Skeletal muscle satellite cell (primary cell): ENCODE results near the gene ZC3H6.
"Not testable (repeated sequence)": the region's sequence is repeated elsewhere in the genome, so short reads cannot be mapped to it uniquely, and the experiment has no call there.

ENCODE experiments used
- H3K27me3 ChIP-seq: 2 replicates; pipeline ENCODE4 v1.7.0; 2013; ENCODE audit warnings: low read length; ENCODE audit not compliant: control insufficient read depth, insufficient read depth
- H3K36me3 ChIP-seq: 2 replicates; pipeline ENCODE4 v1.7.0; 2013; ENCODE audit warnings: mild to moderate bottlenecking, control low read depth, low read length; ENCODE audit not compliant: insufficient read depth
- H3K4me1 ChIP-seq: 2 replicates; pipeline ENCODE4 v1.7.0; 2013; ENCODE audit warnings: low read length; ENCODE audit not compliant: control insufficient read depth, insufficient read depth
- H3K4me2 ChIP-seq: 2 replicates; pipeline ENCODE4 v1.7.0; 2013; ENCODE audit warnings: mild to moderate bottlenecking, low read length
- H3K4me3 ChIP-seq: 2 replicates; pipeline ENCODE4 v1.7.0; 2013; ENCODE audit warnings: low read length
- H3K9ac ChIP-seq: 2 replicates; pipeline ENCODE4 v1.7.0; 2013; ENCODE audit warnings: mild to moderate bottlenecking, low read depth, low read length, moderate library complexity
- H3K9me3 ChIP-seq: replicated peaks from 2 replicates; pipeline ENCODE4 v1.7.0; 2013; ENCODE audit warnings: mild to moderate bottlenecking, control low read depth, low read length

Gene ZC3H6

DNA sequence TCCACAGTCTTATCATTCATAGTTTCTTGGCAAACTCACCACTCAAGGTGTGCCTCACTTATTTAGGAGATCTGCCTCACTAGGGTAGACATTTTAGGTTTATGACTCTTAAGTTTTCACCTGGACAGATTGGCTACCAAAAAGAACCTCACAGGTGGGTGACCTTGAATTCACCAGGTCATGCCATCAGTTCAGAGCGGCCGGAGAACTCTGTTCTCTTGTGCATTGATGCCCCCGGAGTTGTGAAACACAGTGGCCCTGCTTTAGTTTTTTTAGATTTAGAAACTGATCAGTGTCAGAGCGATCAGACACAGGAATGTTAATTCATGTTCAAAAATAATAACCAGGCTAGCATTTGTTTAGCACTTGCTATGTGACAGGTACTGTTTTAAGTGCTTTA is 6.7 kb downstream of the ZC3H6 start:
- H3K36me3 ChIP-seq, H3K4me3 ChIP-seq, H3K4me2 ChIP-seq, H3K9ac ChIP-seq, H3K9me3 ChIP-seq, H3K27me3 ChIP-seq, H3K4me1 ChIP-seq: not testable (repeated sequence)

- H3K9me3 ChIP-seq, H3K4me3 ChIP-seq, H3K27me3 ChIP-seq, H3K36me3 ChIP-seq, H3K4me1 ChIP-seq, H3K4me2 ChIP-seq, H3K9ac ChIP-seq: not testable (repeated sequence)
Measured at GRCh38 chr2:112283535-112283934, 8.1 kb downstream of the ZC3H6 start.

DNA sequence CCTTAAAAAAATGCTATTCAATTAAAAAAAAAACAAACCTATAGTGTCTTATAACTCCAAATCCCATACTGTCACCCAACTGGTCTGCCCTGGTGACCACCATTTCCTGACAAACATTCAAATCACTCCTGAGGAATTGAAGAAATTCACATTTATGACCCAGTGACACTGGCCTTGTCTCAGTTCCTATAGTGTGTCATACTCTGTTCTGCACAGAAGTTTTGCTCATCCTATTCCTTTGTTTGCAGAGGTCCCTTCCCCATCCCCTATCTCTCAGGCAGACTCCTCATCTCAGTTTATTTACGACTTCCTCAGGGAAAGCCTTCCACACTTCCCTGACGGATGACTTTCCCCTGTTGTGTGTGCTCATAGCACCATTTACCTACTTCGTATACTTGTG is 14.7 kb downstream of the ZC3H6 start:
- Histone ChIP-seq H3K4me1 (no peaks in the 10 kb centered on the region), H3K9ac (no peak overlapping the region), H3K4me2 (no peak overlapping the region), H3K4me3 (no peak overlapping the region), H3K36me3 (no peaks in the 10 kb centered on the region), H3K9me3 (no peaks in the 10 kb centered on the region), H3K27me3 (no peaks in the 10 kb centered on the region)

GRCh38 chr2:112290648-112291047 is 15.3 kb downstream of the ZC3H6 start:
- no peaks in the 10 kb centered on the region for H3K9me3 ChIP-seq
- H3K27me3 ChIP-seq = no peaks in the 10 kb centered on the region
- H3K4me2 ChIP-seq = no peak overlapping the region
- no peaks in the 10 kb centered on the region for H3K36me3 ChIP-seq
- H3K4me1 ChIP-seq = no peaks in the 10 kb centered on the region
- H3K9ac ChIP-seq = no peak overlapping the region
- H3K4me3 ChIP-seq = no peak overlapping the region

DNA sequence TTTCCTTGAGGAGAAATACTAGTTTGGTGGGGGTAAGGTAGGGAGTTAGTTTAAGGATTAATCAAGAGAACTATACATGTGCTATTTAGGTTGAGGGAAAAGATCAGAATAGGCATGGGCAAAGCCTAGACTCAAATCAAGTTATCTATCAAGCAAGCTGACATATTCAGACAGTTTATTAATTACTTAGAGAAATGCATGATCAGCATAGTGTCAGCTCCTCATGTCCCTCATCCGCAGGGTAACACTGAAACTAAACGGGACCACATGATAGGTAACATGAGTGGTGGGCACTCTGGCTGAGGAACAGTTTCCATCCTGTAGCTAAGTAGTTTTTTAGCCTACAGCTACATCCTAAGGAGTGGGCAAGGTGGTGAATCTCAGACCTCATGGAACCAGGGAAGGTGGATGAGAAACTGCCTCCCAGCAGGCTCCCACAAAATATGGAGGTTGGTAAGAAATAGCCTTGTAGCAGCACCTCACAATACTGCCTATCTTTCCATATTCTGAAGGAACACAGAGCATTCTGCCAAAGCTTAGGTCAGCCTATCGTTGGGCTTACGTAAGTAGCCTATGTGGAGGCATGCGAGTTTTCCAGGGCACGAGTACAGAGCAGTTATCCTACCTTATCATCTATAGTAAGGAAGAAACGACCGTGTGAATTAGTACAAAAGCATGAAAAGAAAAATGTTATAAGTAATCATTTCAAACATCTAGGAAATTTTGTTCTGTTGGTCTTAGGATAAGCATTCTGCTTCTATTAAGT is 18.4 kb downstream of the ZC3H6 start:
- Histone ChIP-seq H3K9ac (no peak overlapping the region), H3K9me3 (no peaks in the 10 kb centered on the region), H3K36me3 (no peaks in the 10 kb centered on the region), H3K27me3 (no peaks in the 10 kb centered on the region), H3K4me3 (no peak overlapping the region), H3K4me1 (no peaks in the 10 kb centered on the region), H3K4me2 (no peak overlapping the region)

GRCh38 chr2:112295407-112296078 is 20.1 kb downstream of the ZC3H6 start:
- no peaks in the 10 kb centered on the region for H3K36me3 ChIP-seq
- H3K27me3 ChIP-seq = no peaks in the 10 kb centered on the region
- no peak overlapping the region for H3K4me3 ChIP-seq
- H3K9me3 ChIP-seq = no peaks in the 10 kb centered on the region
- no peak overlapping the region for H3K4me2 ChIP-seq
- H3K9ac ChIP-seq = no peak overlapping the region
- no peaks in the 10 kb centered on the region for H3K4me1 ChIP-seq

DNA sequence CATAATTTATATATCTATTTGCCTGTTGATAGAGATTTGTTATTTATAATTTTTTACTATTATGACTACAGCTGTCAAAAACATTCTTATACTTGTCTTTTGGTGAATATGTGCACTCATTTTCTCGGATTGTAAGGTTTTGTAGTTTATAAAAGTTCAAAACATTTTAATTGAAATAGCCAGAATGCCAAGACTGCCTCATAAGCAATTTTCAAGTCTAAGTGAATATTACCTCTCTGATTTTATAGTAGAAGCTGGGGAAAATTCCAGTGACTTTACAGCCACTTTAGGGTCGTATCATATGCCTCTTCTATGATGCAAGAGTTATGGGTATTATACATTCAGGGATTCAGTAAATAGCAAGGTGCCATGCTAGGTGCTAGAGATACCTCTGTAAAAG is 21.0 kb downstream of the ZC3H6 start:
- H3K4me2 ChIP-seq = no peak overlapping the region
- no peaks in the 10 kb centered on the region for H3K27me3 ChIP-seq
- no peaks in the 10 kb centered on the region for H3K4me1 ChIP-seq
- no peaks in the 10 kb centered on the region for H3K36me3 ChIP-seq
- H3K9ac ChIP-seq = no peak overlapping the region
- H3K4me3 ChIP-seq = no peak overlapping the region
- no peaks in the 10 kb centered on the region for H3K9me3 ChIP-seq

- H3K9ac ChIP-seq = no peak overlapping the region
- peaks cover 7% of the 10 kb centered on the region for H3K36me3 ChIP-seq
- no peak overlapping the region for H3K4me2 ChIP-seq
- H3K4me1 ChIP-seq = no peaks in the 10 kb centered on the region
- no peaks in the 10 kb centered on the region for H3K27me3 ChIP-seq
- H3K9me3 ChIP-seq = no peaks in the 10 kb centered on the region
- no peak overlapping the region for H3K4me3 ChIP-seq
Measured at GRCh38 chr2:112301171-112301584, 25.8 kb downstream of the ZC3H6 start.

- no peak overlapping the region for H3K9ac ChIP-seq
Measured at GRCh38 chr2:112301973-112302372, 26.6 kb downstream of the ZC3H6 start.

GRCh38 chr2:112304298-112304941 is 29.0 kb downstream of the ZC3H6 start:
- Histone ChIP-seq H3K4me3 (no peak overlapping the region), H3K27me3 (no peaks in the 10 kb centered on the region), H3K9ac (no peak overlapping the region), H3K36me3 (peaks cover 7% of the 10 kb centered on the region), H3K4me1 (no peaks in the 10 kb centered on the region), H3K4me2 (no peak overlapping the region), H3K9me3 (no peaks in the 10 kb centered on the region)

More at GRCh38 chr2:112301973-112302372, 26.6 kb downstream of the ZC3H6 start:
- Histone ChIP-seq H3K4me3 (no peak overlapping the region), H3K4me1 (no peaks in the 10 kb centered on the region), H3K36me3 (peaks cover 7% of the 10 kb centered on the region), H3K9me3 (no peaks in the 10 kb centered on the region), H3K4me2 (no peak overlapping the region), H3K27me3 (no peaks in the 10 kb centered on the region)

DNA sequence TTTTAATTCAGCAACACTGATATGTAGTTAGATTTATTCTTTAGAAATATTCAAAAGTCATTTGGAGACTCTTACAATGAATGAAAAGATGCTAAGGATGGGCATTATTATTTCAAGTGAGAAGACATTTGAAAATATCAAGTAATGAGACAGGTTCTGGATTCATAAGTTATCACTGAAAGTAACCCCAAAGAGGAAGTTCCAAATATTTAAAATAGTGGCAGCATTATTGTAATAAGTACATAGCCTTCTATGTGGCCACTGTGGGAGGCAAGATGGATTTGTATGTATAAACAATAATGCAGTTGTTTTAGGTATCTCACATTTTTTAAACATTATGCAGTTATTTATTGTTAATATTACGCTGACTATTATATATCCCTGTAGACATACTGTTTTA is 29.7 kb downstream of the ZC3H6 start:
- Histone ChIP-seq H3K36me3 (peaks cover 7% of the 10 kb centered on the region), H3K4me2 (no peak overlapping the region), H3K4me1 (no peaks in the 10 kb centered on the region), H3K9ac (no peak overlapping the region), H3K27me3 (no peaks in the 10 kb centered on the region), H3K4me3 (no peak overlapping the region), H3K9me3 (no peaks in the 10 kb centered on the region)
